HepG2 (cell line): ENCODE measurements around the gene TUBB4B. TPM values are rescaled to one million over a fixed set of nuclear protein-coding genes. Genes with fewer than 3 reads are reported as not detected.

ENCODE experiments used
- DMTF1 ChIP-seq: sonication (generic); formaldehyde crosslinking; IDR thresholded peaks from 2 replicates; pipeline ENCODE4 v1.4.0; 2020; ENCODE audit warnings: mild to moderate bottlenecking, missing genetic modification reagents
- ELF4 ChIP-seq: sonication (generic); formaldehyde crosslinking; IDR thresholded peaks from 2 replicates; pipeline ENCODE4 v1.5.0; 2020; ENCODE audit warnings: missing genetic modification reagents, mild to moderate bottlenecking, moderate library complexity, borderline replicate concordance
- KDM5A ChIP-seq: fragments of 200-600 bp; sonication (generic); IDR thresholded peaks from 2 replicates; pipeline ENCODE4 v1.7.0; 2018; ENCODE audit warnings: antibody characterized with exemption, mild to moderate bottlenecking, low read length, borderline replicate concordance
- PHF20 ChIP-seq: sonication (generic); formaldehyde crosslinking; IDR thresholded peaks from 2 replicates; pipeline ENCODE4 v1.5.0; 2020; ENCODE audit warnings: mild to moderate bottlenecking, missing genetic modification reagents
- RARA ChIP-seq: IDR thresholded peaks from 2 replicates; pipeline ENCODE4 v1.6.1; 2016; ENCODE audit warnings: missing genetic modification reagents, missing compliant biosample characterization
- SPEN ChIP-seq: sonication (generic); formaldehyde crosslinking; IDR thresholded peaks from 2 replicates; pipeline ENCODE4 v1.5.1; 2020; ENCODE audit warnings: low read depth, mild to moderate bottlenecking, missing genetic modification reagents
- SRSF1 ChIP-seq: fragments of 200-400 bp; formaldehyde crosslinking; optimal IDR thresholded peaks from 2 replicates; pipeline ENCODE3; 2017; ENCODE audit warnings: mild to moderate bottlenecking, low read depth, low read length, moderate library complexity
- XRCC5 ChIP-seq: fragments of 200-400 bp; formaldehyde crosslinking; optimal IDR thresholded peaks from 2 replicates; pipeline ENCODE3; 2017; ENCODE audit warnings: mild to moderate bottlenecking, low read length
- ZFY ChIP-seq: sonication (generic); formaldehyde crosslinking; IDR thresholded peaks from 2 replicates; pipeline ENCODE4 v1.4.0; 2020; ENCODE audit warnings: missing genetic modification reagents
- ZMYM4 ChIP-seq: sonication (generic); formaldehyde crosslinking; IDR thresholded peaks from 2 replicates; pipeline ENCODE4 v1.8.1; 2023; ENCODE audit warnings: mild to moderate bottlenecking, missing genetic modification reagents
- ZNF446 ChIP-seq: sonication (generic); formaldehyde crosslinking; IDR thresholded peaks from 2 replicates; pipeline ENCODE4 v1.5.0; 2020; ENCODE audit warnings: mild to moderate bottlenecking, missing genetic modification reagents
- ZNF605 ChIP-seq: sonication (generic); formaldehyde crosslinking; IDR thresholded peaks from 2 replicates; pipeline ENCODE4 v1.8.0; 2022; ENCODE audit warnings: mild to moderate bottlenecking, missing genetic modification reagents
- ZNF678 ChIP-seq: sonication (generic); formaldehyde crosslinking; IDR thresholded peaks from 2 replicates; pipeline ENCODE4 v1.4.0; 2020; ENCODE audit warnings: mild to moderate bottlenecking, missing genetic modification reagents
- polyA plus RNA-seq, 8 experiments: library from polyadenylated mRNA; depleted of rRNA in 3 of 8; stranded (reverse) in 7 of 8; unstranded in 1 of 8; fragments of >200 nt; fragmentation: Illumina TruSeq in 4 of 8; extraction: Trizol in 4 of 8; gene quantifications; 2 replicates each; pipeline versions ENCODE4 v1.2.1 to v1.2.3, GENCODE V29; 2011 to 2016; ENCODE audit warnings: low read depth in 4 of 8, missing spikeins in 1 of 8, mixed read lengths in 1 of 8; ENCODE audit not compliant: insufficient read depth in 1 of 8
- total RNA-seq, 5 experiments: library from RNA; depleted of rRNA; stranded (reverse); fragments of >200 nt; fragmentation: Illumina TruSeq; extraction: Trizol; gene quantifications; 2 replicates each; pipeline ENCODE4 v1.2.3, GENCODE V29; 2016; ENCODE audit warnings: low read depth in 1 of 5
- TF ChIP-seq, protein P1 (sequence below): sonication (generic); formaldehyde crosslinking; IDR thresholded peaks from 2 replicates; pipeline ENCODE4 v1.4.0; 2020; ENCODE audit warnings: mild to moderate bottlenecking, missing genetic modification reagents
- TF ChIP-seq, protein P2 (sequence below): sonication (generic); formaldehyde crosslinking; IDR thresholded peaks from 2 replicates; pipeline ENCODE4 v1.4.0; 2020; ENCODE audit warnings: missing genetic modification reagents
- TF ChIP-seq, protein P3 (sequence below): sonication (generic); formaldehyde crosslinking; IDR thresholded peaks from 2 replicates; pipeline ENCODE4 v1.5.1; 2020; ENCODE audit warnings: mild to moderate bottlenecking, missing genetic modification reagents, moderate library complexity

The TUBB4B gene
- total and polyA plus RNA-seq, 2 of the 13 experiments (the other 11 are each of a cell fraction or from before 2014, with no cell fraction given): 182 to 412 TPM

GRCh38 chr9:137223078-137223970 lies 17.8 kb upstream of the TUBB4B start (continued):
- TF ChIP-seq SPEN (CRISPR knock-in tag): peak; percentile 37; the same call in 1 of the 2 replicates
- 0 out of 2 replicates have a peak, but pooled peaks have one; percentile 2 for TF ChIP-seq RARA (CRISPR knock-in tag)
- TF ChIP-seq SRSF1: peak; percentile 37
- TF ChIP-seq, protein P1, sequence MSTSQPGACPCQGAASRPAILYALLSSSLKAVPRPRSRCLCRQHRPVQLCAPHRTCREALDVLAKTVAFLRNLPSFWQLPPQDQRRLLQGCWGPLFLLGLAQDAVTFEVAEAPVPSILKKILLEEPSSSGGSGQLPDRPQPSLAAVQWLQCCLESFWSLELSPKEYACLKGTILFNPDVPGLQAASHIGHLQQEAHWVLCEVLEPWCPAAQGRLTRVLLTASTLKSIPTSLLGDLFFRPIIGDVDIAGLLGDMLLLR (CRISPR knock-in tag): peak; percentile 51; the same call in 1 of the 2 replicates
- 0 out of 2 replicates have a peak, but pooled peaks have one; percentile 49 for TF ChIP-seq ZNF678 (CRISPR knock-in tag)
- peak; percentile 62 for TF ChIP-seq ZFY
- TF ChIP-seq KDM5A: peak; percentile 86
- TF ChIP-seq, protein P2, sequence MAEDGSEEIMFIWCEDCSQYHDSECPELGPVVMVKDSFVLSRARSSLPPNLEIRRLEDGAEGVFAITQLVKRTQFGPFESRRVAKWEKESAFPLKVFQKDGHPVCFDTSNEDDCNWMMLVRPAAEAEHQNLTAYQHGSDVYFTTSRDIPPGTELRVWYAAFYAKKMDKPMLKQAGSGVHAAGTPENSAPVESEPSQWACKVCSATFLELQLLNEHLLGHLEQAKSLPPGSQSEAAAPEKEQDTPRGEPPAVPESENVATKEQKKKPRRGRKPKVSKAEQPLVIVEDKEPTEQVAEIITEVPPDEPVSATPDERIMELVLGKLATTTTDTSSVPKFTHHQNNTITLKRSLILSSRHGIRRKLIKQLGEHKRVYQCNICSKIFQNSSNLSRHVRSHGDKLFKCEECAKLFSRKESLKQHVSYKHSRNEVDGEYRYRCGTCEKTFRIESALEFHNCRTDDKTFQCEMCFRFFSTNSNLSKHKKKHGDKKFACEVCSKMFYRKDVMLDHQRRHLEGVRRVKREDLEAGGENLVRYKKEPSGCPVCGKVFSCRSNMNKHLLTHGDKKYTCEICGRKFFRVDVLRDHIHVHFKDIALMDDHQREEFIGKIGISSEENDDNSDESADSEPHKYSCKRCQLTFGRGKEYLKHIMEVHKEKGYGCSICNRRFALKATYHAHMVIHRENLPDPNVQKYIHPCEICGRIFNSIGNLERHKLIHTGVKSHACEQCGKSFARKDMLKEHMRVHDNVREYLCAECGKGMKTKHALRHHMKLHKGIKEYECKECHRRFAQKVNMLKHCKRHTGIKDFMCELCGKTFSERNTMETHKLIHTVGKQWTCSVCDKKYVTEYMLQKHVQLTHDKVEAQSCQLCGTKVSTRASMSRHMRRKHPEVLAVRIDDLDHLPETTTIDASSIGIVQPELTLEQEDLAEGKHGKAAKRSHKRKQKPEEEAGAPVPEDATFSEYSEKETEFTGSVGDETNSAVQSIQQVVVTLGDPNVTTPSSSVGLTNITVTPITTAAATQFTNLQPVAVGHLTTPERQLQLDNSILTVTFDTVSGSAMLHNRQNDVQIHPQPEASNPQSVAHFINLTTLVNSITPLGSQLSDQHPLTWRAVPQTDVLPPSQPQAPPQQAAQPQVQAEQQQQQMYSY (CRISPR knock-in tag): peak; percentile 98
- TF ChIP-seq XRCC5: peak; percentile 34
- TF ChIP-seq, protein P3, sequence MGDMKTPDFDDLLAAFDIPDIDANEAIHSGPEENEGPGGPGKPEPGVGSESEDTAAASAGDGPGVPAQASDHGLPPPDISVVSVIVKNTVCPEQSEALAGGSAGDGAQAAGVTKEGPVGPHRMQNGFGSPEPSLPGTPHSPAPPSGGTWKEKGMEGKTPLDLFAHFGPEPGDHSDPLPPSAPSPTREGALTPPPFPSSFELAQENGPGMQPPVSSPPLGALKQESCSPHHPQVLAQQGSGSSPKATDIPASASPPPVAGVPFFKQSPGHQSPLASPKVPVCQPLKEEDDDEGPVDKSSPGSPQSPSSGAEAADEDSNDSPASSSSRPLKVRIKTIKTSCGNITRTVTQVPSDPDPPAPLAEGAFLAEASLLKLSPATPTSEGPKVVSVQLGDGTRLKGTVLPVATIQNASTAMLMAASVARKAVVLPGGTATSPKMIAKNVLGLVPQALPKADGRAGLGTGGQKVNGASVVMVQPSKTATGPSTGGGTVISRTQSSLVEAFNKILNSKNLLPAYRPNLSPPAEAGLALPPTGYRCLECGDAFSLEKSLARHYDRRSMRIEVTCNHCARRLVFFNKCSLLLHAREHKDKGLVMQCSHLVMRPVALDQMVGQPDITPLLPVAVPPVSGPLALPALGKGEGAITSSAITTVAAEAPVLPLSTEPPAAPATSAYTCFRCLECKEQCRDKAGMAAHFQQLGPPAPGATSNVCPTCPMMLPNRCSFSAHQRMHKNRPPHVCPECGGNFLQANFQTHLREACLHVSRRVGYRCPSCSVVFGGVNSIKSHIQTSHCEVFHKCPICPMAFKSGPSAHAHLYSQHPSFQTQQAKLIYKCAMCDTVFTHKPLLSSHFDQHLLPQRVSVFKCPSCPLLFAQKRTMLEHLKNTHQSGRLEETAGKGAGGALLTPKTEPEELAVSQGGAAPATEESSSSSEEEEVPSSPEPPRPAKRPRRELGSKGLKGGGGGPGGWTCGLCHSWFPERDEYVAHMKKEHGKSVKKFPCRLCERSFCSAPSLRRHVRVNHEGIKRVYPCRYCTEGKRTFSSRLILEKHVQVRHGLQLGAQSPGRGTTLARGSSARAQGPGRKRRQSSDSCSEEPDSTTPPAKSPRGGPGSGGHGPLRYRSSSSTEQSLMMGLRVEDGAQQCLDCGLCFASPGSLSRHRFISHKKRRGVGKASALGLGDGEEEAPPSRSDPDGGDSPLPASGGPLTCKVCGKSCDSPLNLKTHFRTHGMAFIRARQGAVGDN (CRISPR knock-in tag): peak; percentile 67
- TF ChIP-seq PHF20 (CRISPR knock-in tag): peak; percentile 78
- TF ChIP-seq ZNF605 (CRISPR knock-in tag): 0 out of 2 replicates have a peak, but pooled peaks have one; percentile 14
- 0 out of 2 replicates have a peak, but pooled peaks have one; percentile 6 for TF ChIP-seq ZMYM4
- peak; percentile 44; the same call in 1 of the 2 replicates for TF ChIP-seq ZNF446
- no peak for TF ChIP-seq DMTF1 (CRISPR knock-in tag)
- no peak for TF ChIP-seq ELF4 (CRISPR knock-in tag)
